C4-2B (cell line): ENCODE data around the gene IRF5.

Experiments used
- H3K27ac ChIP-seq: fragments of 450-650 bp; 2 replicates; pipeline ENCODE4 v1.5.1; 2017
- ZFX ChIP-seq: fragments of 450-650 bp; IDR thresholded peaks from 2 replicates; pipeline ENCODE4 v1.6.1; 2017
- TF ChIP-seq, protein P1 (sequence below): fragments of 450-650 bp; conservative IDR thresholded peaks from 2 replicates; pipeline ENCODE4 v1.5.1; 2017; ENCODE audit warnings: mild to moderate bottlenecking

IRF5 gene, protein sequence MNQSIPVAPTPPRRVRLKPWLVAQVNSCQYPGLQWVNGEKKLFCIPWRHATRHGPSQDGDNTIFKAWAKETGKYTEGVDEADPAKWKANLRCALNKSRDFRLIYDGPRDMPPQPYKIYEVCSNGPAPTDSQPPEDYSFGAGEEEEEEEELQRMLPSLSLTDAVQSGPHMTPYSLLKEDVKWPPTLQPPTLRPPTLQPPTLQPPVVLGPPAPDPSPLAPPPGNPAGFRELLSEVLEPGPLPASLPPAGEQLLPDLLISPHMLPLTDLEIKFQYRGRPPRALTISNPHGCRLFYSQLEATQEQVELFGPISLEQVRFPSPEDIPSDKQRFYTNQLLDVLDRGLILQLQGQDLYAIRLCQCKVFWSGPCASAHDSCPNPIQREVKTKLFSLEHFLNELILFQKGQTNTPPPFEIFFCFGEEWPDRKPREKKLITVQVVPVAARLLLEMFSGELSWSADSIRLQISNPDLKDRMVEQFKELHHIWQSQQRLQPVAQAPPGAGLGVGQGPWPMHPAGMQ

GRCh38 chr7:128937647-128938543 lies at the start of gene IRF5:
TSS of gene IRF5 (plus strand) at chr7:128937927. CDS start at chr7:128942082, 4,155 bp downstream.
- TF ChIP-seq, protein P1, sequence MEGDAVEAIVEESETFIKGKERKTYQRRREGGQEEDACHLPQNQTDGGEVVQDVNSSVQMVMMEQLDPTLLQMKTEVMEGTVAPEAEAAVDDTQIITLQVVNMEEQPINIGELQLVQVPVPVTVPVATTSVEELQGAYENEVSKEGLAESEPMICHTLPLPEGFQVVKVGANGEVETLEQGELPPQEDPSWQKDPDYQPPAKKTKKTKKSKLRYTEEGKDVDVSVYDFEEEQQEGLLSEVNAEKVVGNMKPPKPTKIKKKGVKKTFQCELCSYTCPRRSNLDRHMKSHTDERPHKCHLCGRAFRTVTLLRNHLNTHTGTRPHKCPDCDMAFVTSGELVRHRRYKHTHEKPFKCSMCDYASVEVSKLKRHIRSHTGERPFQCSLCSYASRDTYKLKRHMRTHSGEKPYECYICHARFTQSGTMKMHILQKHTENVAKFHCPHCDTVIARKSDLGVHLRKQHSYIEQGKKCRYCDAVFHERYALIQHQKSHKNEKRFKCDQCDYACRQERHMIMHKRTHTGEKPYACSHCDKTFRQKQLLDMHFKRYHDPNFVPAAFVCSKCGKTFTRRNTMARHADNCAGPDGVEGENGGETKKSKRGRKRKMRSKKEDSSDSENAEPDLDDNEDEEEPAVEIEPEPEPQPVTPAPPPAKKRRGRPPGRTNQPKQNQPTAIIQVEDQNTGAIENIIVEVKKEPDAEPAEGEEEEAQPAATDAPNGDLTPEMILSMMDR = no peak
- TF ChIP-seq ZFX = peak; percentile 66; the same call in 1 of the 2 replicates
- H3K27ac ChIP-seq = peak within 1 kb of the TSS; percentile 58

DNA sequence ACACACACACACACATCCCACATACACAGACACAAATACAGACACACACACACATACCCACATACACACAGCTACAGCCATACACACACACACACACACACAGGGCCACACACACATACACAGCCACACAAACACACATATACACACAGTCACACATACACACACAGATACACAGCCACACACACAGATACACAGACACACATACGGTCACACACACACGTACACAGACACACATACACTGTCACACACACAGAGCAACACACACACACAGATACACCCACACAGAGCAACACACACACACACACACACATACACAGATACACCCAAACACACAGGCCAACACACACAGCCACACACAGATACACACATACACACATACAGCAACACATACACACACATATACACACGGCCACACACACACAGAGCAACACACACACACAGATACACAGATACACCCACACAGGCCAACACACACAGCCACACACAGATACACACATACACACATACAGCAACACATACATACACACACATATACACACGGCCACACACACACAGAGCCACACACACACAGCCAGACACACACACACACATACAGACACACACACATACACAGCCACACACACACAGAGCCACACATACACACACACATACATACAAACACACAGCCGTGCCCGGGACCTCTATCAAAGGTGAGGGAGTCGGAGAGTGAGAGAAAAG lies 49.5 kb upstream of the IRF5 start:
- H3K27ac ChIP-seq = no peak overlapping the region
- TF ChIP-seq, protein P1 = no peak
- no peak for TF ChIP-seq ZFX

- TF ChIP-seq ZFX = no peak
- TF ChIP-seq, protein P1 = no peak
- no peak overlapping the region for H3K27ac ChIP-seq
Measured at GRCh38 chr7:128888756-128889095, 49.0 kb upstream of the IRF5 start.

- TF ChIP-seq, protein P1 = no peak
- no peak for TF ChIP-seq ZFX
- no peak overlapping the region for H3K27ac ChIP-seq
Measured at GRCh38 chr7:128889121-128889520, 48.6 kb upstream of the IRF5 start.

- TF ChIP-seq, protein P1 = no peak
- TF ChIP-seq ZFX = no peak
- no peak overlapping the region for H3K27ac ChIP-seq
Measured at GRCh38 chr7:128890306-128891109, 47.2 kb upstream of the IRF5 start.

DNA sequence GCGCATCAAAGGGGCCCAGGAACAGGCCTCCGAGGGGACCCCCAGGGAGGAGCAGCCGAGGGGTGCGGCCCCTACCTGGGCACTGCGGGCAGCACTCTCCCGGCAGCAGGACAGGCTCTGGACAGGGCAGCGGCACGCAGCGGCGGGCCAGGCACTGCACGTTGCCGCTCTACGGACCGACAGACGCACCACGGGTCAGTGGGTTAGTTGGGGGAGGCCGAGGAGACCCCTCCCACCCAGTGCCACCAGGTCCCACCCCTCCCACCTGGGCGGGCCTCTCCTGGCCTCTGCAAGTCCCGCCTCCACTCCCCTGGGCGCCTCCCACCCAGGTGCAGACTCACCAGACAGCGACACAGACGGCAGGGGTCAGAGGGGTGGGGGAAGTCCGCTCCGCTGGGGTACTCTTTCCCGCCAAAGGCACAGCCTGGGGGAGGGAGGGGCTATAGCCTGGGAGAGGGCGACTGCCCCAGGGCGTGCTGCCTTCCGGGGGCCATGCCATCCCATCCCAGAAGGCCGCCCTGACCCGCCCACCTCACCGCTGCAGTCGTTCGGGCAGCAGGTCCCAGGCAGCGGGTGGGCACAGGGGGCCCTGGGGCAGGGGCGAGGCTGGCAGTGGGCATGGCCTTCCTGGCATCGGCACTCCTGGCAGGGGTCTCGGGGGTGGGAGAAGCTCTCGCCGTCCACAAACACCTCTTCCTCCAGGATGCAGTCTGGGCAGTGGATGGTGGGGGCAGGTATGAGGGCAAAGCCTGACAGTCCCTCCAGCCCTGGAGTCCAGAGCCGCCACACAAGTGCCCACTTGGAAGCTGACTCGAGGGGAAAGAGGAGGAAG lies 46.4 kb upstream of the IRF5 start:
- H3K27ac ChIP-seq = no peak overlapping the region
- TF ChIP-seq, protein P1 = no peak
